ENCODE results near the gene DSE.

The DSE gene

DNA sequence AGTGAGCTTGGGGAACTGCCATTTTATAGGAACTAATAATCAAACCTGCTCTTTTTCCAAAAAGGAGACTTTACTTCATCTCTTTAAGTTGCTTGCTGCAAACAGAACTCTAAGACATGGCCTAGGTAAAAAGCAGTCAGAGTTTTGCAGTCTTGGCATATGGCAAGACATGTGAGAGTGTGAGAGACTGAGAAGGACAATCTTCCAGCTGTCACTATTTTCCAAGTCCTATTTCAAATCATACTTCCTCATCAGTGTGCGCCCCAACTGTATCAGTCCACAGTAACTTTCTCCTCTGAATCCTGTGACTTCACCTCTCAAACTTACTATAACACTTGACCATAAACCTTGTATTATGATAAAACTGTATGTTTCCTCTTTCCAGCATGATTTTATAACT, 100.8 kb downstream of the DSE start:
- DNase-seq (ENCODE audit: low spot score): no peak
- no peak for FAIRE-seq

DNA sequence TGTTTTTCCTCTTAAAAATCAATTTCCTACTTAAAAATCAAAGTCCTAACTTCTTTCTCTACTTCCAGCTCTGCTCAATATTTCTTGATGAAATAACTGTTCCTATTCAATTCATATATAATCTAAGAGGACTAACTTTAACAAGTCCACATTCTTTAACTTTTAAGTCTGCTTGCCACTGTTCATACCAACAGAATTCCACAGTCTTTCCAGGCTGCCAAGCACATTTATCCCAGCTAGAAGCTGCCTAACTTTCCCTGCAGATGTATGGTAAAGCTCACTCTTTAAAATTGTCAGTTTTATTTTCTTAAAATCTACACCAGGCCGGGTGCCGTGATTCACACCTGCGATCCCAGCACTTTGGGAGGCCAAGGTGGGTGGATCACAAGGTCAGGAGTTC, 102.0 kb downstream of the DSE start:
- FAIRE-seq: no peak
- DNase-seq (ENCODE audit: low spot score): no peak

DNA sequence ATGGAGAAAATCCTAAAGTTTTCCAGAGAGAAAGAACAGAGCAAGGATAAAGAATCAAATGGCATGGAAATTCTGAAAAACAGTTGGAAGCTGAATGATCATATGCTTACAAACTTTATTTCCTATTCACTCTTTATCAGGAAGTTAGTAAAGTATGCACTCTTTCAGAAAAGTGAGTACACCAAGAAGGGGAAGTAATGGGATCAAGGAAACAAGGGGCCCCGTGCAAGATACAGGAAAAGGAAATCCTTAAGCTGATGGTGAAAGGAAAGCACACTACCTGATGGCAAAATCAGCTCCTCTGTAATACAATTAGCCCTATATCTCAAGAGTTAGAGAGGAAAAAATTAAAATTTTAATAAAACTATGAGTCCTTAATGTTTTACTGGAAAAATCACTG, 104.4 kb downstream of the DSE start:
- DNase-seq (ENCODE audit: low spot score) (no peak), FAIRE-seq (no peak)

DNA sequence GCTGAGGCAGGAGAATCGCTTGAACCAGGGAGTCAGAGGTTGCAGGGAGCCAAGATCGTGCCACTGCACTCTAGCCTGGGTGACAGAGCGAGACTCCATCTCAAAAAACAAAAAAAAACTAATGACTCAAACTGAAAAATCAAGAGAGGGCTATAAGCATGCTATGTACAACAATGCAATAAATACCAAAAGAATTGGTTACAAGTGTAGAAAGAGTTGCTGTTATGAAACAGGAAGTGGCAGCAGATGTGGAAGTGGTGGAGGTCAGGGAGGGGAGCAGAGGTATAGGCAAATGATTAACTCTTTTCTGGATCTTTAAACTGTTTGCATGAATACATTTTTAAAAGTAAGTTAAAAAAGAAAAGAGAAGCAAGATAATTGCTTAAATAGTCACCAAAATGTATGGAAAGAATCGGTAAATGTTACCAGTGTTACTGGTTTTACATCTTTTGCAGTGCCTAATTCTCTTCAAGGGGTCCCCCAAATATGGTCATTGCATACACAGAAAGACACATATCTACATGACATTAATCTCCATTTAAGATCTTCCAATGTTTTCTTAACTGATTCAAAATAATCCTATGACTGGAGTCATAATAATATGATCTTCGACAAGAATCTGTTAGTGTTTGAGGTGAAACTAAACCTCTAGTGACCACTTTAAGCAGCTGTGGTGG, 105.4 kb downstream of the DSE start:
- FAIRE-seq (no peak), DNase-seq (ENCODE audit: low spot score) (no peak)

DNA sequence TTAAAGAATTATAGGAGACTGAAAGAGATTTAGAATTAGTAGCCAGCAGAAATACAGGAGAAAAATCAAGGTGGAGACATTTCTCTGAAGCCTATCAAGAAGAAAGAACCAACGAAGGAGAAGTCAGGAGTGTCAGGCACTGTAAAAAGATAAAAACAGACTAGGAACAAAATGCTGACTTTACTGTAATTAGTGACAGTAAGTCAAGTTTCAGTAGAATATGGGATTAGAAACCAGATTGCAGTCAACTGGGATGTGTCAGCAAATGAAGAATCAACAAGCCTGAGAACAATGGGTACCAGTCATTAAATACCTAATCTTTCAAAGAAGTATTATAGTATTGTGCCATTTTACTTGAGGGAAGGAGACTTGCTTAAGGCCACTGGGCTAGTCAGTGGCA, 112.0 kb downstream of the DSE start:
- no peak for FAIRE-seq
- no peak for DNase-seq (ENCODE audit: low spot score)

DNA sequence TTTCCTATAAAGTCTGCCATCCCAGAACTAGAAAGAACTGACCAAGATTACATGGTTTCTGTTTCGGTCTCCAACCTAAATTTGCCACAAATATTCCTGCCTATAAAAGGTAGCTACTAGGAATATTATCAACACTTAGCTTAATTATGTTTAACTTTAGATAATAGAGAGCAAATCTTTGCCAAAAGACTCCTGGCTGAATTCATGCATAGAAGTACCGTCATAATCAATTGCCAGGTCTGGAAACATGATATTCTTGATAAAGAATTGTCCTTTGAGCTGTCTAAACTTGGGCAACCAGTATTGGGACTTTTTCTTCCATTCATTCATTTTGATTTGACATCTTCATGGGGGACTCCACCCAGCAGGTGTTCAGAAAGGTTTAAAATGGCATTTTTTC, 112.9 kb downstream of the DSE start:
- FAIRE-seq (no peak), DNase-seq (ENCODE audit: low spot score) (no peak)

DNA sequence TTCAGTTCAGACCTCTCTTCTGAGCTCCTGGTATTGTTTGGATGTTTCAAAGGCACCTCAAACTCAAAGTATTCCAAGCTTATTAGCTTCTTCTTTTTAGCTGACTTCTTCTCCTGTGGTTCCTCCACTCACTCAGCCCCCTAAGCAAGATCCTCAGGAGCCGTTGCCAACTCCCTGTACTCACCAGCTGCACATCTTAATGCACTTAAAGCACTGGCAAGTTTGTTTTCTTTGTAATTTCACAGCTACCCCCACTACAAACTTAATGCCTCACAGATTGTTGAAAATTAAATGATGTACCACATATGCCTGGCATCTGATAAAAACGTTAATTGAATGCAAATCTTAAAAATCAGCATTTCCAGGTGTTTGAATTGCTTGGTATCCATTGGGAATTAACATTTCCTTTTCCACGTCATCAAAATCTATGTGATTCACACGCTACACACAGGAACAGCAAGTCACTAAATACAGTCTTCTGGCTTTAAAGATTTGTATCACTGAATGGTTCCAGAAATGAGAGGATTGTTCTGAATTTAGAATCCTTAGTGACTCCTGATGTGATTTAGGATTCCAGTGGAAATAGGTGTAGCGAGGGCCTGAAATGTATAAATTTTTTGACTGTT, 114.9 kb downstream of the DSE start:
- FAIRE-seq (no peak), DNase-seq (ENCODE audit: low spot score) (no peak)

DNA sequence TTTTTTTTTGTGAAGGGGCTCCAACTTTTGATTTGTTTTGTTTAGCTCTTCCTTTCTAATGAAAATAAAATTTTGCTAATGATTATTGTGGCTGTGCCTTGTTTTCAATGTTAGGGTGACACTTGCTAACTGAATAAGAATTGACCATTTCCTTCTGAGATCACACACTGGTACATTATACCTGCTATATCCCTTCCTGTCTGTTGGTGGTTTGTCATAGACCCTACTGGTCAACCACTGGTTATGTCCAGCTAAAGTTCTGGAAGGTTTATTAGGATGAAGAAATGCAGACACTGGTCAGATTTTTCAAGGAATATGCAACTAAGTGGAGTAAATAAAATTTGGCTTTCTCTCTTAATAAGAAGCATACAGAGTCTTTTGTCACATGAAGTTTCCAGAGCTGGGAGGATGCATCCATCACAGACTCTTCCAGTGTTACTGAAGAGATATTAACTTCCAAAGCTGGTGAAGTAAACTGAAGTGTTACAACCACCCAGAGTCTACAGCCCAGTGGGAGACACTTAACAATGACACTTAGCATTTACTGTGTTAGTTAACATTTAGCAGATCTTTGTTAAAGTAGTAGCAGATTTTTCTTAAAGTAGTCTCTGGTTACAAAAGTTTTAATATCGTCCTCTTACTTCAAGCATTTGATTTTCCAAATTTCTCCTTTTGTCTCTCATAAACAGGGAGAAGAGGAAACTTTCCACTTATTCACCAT, 121.0 kb downstream of the DSE start:
- FAIRE-seq (no peak), DNase-seq (ENCODE audit: low spot score) (no peak)

DNA sequence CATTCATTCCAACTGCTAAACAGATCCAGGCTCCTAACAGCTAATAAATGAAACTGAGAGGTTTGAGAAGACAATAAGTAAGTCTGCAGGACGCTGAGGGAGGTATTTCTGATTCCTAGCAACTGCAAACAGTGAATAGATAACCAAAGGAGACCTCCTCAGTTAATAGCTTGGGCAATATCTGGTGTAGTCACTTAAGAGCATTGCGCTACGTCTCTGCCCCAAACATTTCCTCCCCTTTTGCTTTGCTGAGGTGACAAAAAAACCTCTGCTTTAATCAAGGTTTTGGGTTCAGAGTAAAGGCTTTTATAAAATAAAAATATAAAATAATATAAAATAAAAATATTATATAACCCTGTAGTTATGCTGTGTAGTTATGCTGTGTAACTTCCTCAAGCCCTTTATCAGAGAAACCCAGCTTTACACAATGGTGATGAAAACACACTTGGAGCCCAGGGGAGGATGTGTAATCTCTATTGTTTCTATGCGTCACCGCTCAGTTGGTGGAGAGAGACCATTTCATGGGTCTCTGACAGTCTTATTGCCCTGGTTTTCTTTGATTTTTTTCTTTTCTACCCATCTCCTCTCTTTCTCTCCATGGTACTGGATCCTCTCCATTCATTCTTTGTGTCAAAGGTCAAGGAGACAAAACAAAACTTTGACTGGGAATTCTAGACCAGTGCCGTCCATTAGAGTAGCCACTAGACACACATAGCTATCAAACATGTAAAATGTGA, 121.8 kb downstream of the DSE start:
- no peak for FAIRE-seq
- DNase-seq (ENCODE audit: low spot score): no peak
